HL-60 (cell line): ENCODE measurements around the gene FGGY.

Experiments used
- CTCF ChIP-seq: IDR thresholded peaks from one replicate; pipeline ENCODE4 v1.5.1; 2011; ENCODE audit warnings: low read length, control low read depth, inconsistent platforms; ENCODE audit not compliant: insufficient read depth
- GABPA ChIP-seq: IDR thresholded peaks from 2 replicates; pipeline ENCODE4 v1.6.1; 2012; ENCODE audit warnings: low read depth
- POLR2AphosphoS5 ChIP-seq: IDR thresholded peaks from 2 replicates; pipeline ENCODE4 v1.6.1; 2012; ENCODE audit warnings: low read depth
- REST ChIP-seq: IDR thresholded peaks from 2 replicates; pipeline ENCODE4 v1.6.1; 2012; ENCODE audit warnings: low read depth; ENCODE audit not compliant: insufficient replicate concordance

DNA sequence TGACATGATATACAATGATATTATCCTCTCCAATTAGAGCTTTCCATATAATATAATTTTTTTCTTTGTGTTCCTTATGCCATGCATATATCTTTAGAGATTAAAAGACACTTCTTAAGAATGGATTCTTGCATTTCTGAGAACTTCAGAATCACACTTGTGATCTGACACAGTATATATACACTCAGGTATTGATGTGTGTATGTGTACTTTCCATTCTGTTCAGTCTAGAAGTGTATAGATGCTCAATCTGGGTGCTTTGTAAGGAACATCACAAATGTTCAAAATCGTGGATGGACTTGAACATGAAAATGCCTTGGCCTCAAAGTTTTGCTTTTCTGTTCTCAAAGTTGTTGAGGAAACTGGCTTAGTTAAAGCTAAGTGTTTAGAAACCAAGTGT is 102.7 kb downstream of the FGGY start:
- no peak for TF ChIP-seq CTCF
- no peak for TF ChIP-seq POLR2AphosphoS5
- TF ChIP-seq REST, result no peak
- no peak for TF ChIP-seq GABPA
